ENCODE measurements around the gene GTF2E1. TPM values are rescaled to one million over a fixed set of nuclear protein-coding genes. Genes with fewer than 3 reads are reported as not detected.

Gene GTF2E1
- total RNA-seq, 1 donor from 2014 or later, result 9.1 TPM

DNA sequence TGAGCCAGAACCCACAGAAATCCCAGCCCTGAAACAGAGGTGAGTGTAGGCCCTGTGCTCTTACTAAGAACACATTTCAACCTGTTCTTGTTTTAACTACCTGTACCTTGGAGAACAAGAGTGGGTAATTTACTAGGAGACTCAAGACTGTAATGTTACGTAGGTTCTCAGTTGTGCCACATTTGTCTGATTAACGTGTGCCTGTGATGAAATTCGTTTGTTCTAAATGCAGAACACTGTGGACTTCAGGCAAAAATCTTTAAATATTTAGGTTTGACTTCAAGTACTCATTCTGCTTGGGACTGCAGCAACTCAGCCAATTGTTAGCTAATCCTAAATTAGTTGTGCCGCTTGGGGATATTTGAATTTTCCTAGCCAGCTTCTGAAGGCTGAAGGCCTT is 28.3 kb downstream of the GTF2E1 start:
- DNase-seq (ENCODE audit: extremely low spot score in 2 of 2), result no peak
- no peaks in the 10 kb centered on the region for H3K36me3 ChIP-seq
- no peaks in the 10 kb centered on the region for H3K9me3 ChIP-seq
- H3K4me3 ChIP-seq, result no peak overlapping the region
- no peak overlapping the region for H3K27ac ChIP-seq
- intact Hi-C loops (cut with DNase I), result no loop called here
- peaks cover 27% of the 10 kb centered on the region for H3K4me1 ChIP-seq
- no peaks in the 10 kb centered on the region for H3K27me3 ChIP-seq
- TF ChIP-seq POLR2A (IDR thresholded peaks at IDR 0.05) (no peak), POLR2AphosphoS5 (IDR thresholded peaks at IDR 0.05; ENCODE audit: insufficient read depth in 1 of 2, low read depth in 1 of 2) (no peak)
- TF ChIP-seq, protein P1, sequence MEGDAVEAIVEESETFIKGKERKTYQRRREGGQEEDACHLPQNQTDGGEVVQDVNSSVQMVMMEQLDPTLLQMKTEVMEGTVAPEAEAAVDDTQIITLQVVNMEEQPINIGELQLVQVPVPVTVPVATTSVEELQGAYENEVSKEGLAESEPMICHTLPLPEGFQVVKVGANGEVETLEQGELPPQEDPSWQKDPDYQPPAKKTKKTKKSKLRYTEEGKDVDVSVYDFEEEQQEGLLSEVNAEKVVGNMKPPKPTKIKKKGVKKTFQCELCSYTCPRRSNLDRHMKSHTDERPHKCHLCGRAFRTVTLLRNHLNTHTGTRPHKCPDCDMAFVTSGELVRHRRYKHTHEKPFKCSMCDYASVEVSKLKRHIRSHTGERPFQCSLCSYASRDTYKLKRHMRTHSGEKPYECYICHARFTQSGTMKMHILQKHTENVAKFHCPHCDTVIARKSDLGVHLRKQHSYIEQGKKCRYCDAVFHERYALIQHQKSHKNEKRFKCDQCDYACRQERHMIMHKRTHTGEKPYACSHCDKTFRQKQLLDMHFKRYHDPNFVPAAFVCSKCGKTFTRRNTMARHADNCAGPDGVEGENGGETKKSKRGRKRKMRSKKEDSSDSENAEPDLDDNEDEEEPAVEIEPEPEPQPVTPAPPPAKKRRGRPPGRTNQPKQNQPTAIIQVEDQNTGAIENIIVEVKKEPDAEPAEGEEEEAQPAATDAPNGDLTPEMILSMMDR (IDR thresholded peaks at IDR 0.05), result no peak

DNA sequence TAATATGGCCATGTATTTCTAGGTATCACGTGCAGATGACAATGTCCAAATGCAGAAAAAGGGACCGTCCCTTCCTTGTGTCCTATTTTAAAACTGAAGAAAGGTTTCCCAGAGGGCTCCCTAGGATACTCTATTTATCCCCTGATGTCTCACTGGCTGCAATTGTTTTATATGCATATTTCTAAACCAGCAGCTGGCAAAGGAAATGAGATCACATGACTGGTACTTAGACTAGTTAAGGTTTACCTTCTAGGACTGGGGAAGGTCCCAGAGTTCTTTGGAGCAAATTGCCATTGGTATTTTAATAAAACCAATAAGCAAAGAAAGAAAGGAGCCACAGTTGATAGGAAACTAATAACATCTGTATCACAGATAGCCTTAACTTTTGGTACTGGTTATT is 29.5 kb downstream of the GTF2E1 start:
- TF ChIP-seq, protein P1 (IDR thresholded peaks at IDR 0.05), result no peak
- TF ChIP-seq POLR2A (IDR thresholded peaks at IDR 0.05) (no peak), POLR2AphosphoS5 (IDR thresholded peaks at IDR 0.05; ENCODE audit: insufficient read depth in 1 of 2, low read depth in 1 of 2) (no peak)
- Histone ChIP-seq H3K27ac (no peak overlapping the region), H3K4me3 (no peak overlapping the region), H3K27me3 (no peaks in the 10 kb centered on the region), H3K9me3 (no peaks in the 10 kb centered on the region), H3K36me3 (peaks cover 0 to 10% of the 10 kb centered on the region in 2 donors), H3K4me1 (peaks cover 18% of the 10 kb centered on the region)
- intact Hi-C loops (cut with DNase I), result no loop called here
- no peak for DNase-seq (ENCODE audit: extremely low spot score in 2 of 2)

DNA sequence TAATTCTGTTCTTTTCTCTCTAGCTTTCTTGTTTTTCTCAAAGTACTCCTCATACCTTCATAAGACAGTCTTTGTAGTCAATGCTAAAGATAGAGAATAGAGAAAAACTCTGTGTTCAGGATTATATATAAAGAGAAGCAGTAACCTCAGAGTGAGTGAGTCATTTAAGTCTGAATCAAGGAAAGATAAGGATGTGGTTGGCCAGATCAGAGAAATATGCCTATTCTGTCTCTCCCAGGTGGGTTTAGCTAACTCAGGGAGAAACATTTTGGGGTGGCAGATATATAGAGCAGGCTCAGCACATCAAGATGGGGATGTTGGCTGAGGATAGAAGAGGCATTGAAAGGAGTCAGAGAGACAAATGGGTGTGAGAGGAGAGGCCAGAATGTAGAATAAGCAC is 31.4 kb downstream of the GTF2E1 start:
- no peak for DNase-seq (ENCODE audit: extremely low spot score in 2 of 2)
- no peaks in the 10 kb centered on the region for H3K27me3 ChIP-seq
- no peaks in the 10 kb centered on the region for H3K9me3 ChIP-seq
- H3K36me3 ChIP-seq, result peaks cover 0 to 18% of the 10 kb centered on the region in 2 donors
- H3K4me1 ChIP-seq, result no peaks in the 10 kb centered on the region
- H3K4me3 ChIP-seq, result no peak overlapping the region
- TF ChIP-seq, protein P1 (IDR thresholded peaks at IDR 0.05), result no peak
- TF ChIP-seq POLR2A (IDR thresholded peaks at IDR 0.05) (no peak), POLR2AphosphoS5 (IDR thresholded peaks at IDR 0.05; ENCODE audit: insufficient read depth in 1 of 2, low read depth in 1 of 2) (no peak)
- H3K27ac ChIP-seq, result no peak overlapping the region
- intact Hi-C loops (cut with DNase I), result no loop called here

DNA sequence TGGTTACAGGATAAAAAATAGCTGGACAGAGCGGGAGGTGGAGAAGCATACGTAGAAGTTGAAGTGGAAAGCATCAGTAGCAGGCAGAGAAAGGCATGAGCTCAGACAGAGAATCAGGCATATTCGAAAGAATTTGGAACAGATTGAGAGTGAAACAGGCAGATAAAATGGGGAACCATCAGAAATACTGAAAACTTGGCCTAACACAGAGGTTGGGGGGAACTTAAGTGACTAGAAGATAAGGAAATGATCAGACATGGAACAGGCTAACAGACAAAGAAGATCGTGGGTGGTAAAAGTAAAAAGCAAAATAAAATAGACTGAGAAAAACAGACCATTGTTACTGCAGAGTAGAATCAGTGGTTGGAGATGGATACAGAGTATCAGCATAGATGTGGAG is 32.9 kb downstream of the GTF2E1 start:
- TF ChIP-seq POLR2A (IDR thresholded peaks at IDR 0.05) (no peak), POLR2AphosphoS5 (IDR thresholded peaks at IDR 0.05; ENCODE audit: insufficient read depth in 1 of 2, low read depth in 1 of 2) (no peak)
- TF ChIP-seq, protein P1 (IDR thresholded peaks at IDR 0.05), result no peak

DNA sequence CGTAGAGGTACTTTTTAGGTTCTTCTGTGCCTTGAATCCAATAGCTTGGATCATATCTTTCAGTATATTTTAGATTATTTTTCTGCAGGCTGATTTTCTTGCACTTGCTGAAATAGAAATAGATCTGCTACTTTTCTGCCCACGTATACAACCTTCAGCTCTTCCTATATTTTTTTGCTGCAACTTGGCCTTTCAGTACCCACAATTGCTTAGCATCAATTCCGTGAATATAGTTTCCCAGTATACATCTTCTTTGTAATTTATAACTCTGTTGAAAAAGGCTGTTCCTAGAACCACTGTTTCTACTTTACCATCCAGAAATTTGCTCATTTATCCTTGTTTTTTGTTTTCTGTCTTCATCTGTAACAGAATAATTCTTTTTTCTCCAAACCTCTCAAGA is 36.2 kb downstream of the GTF2E1 start:
- Histone ChIP-seq H3K4me3 (no peak overlapping the region), H3K36me3 (peaks cover 0 to 28% of the 10 kb centered on the region in 2 donors), H3K27ac (no peak overlapping the region), H3K9me3 (no peaks in the 10 kb centered on the region), H3K4me1 (no peaks in the 10 kb centered on the region), H3K27me3 (no peaks in the 10 kb centered on the region)
- no peak for DNase-seq (ENCODE audit: extremely low spot score in 2 of 2)
- intact Hi-C loops (cut with DNase I), result no loop called here
- TF ChIP-seq, protein P1 (IDR thresholded peaks at IDR 0.05), result no peak
- TF ChIP-seq POLR2AphosphoS5 (IDR thresholded peaks at IDR 0.05; ENCODE audit: insufficient read depth in 1 of 2, low read depth in 1 of 2), result no peak
- no peak for TF ChIP-seq POLR2A (IDR thresholded peaks at IDR 0.05)

More for the DNA sequence above, 32.9 kb downstream of the GTF2E1 start:
- Histone ChIP-seq H3K27me3 (no peaks in the 10 kb centered on the region), H3K4me3 (no peak overlapping the region), H3K36me3 (peaks cover 0 to 21% of the 10 kb centered on the region in 2 donors), H3K9me3 (no peaks in the 10 kb centered on the region), H3K27ac (no peak overlapping the region), H3K4me1 (no peaks in the 10 kb centered on the region)
- intact Hi-C loops (cut with DNase I), result no loop called here
- DNase-seq (ENCODE audit: extremely low spot score in 2 of 2), result no peak

Data from vagina (tissue), 2 donors.